Measurements from ENCODE around the gene PRM1. TPM values are rescaled to one million over a fixed set of nuclear protein-coding genes. Genes with fewer than 3 reads are reported as not detected.

Gene PRM1
- polyA plus RNA-seq, 3 donors from 2014 or later: not detected

DNA sequence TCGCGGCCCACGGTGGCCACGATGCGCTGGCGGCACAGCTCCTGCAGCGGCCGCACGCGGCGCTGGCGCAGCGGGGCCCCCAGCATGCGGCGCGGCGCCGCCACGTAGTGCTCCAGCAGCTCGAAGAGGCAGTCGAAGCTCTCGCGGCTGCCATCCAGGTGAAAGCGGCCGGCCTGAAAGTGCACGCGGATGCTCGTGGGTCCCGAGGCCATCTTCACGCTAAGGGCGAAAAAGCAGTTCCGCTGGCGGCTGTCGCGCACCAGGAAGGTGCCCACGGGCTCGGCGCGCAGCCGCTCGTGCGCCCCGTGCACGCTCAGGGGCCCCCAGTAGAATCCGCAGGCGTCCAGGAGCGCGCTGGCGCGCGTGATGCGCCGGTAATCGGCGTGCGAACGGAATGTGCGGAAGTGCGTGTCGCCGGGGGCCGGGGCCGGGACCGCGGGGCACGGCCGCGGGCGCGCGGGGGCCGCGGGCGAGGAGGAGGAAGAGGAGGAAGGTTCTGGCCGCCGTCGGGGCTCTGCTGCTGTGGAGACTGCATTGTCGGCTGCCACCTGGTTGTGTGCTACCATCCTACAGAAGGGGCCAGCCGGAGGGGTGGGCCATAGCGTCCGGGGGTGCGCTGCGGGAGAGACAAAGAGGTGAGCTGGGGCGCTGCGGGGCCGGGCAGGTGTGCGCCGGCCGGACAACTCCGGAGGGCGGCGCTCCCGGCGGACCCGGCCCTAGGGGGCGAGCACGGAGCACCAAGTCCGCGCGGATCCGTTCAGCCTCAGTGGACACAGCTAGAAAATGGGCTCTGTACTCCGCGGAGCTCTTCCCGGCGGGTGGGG is 26.0 kb downstream of the PRM1 start:
- peaks cover 10 to 23% (median 18%) of the 10 kb centered on the region in 3 donors for H3K27me3 Mint-ChIP-seq (ENCODE audit: low read depth in 3 of 3)
- peaks cover 0 to 5% (median 3%) of the 10 kb centered on the region in 3 donors for H3K36me3 Mint-ChIP-seq
- H3K4me3 Mint-ChIP-seq: peak overlapping the region; percentile 70 to 85 (median 84)
- H3K9me3 Mint-ChIP-seq: no peaks in the 10 kb centered on the region
- peaks cover 60% of the 10 kb centered on the region in 2 donors for H3K4me1 Mint-ChIP-seq
- H3K27ac Mint-ChIP-seq: peak overlapping the region in 4 of 6 donors; percentile 27 to 93 (median 72)
- peak; percentile 66 to 76 (median 69) for DNase-seq

DNA sequence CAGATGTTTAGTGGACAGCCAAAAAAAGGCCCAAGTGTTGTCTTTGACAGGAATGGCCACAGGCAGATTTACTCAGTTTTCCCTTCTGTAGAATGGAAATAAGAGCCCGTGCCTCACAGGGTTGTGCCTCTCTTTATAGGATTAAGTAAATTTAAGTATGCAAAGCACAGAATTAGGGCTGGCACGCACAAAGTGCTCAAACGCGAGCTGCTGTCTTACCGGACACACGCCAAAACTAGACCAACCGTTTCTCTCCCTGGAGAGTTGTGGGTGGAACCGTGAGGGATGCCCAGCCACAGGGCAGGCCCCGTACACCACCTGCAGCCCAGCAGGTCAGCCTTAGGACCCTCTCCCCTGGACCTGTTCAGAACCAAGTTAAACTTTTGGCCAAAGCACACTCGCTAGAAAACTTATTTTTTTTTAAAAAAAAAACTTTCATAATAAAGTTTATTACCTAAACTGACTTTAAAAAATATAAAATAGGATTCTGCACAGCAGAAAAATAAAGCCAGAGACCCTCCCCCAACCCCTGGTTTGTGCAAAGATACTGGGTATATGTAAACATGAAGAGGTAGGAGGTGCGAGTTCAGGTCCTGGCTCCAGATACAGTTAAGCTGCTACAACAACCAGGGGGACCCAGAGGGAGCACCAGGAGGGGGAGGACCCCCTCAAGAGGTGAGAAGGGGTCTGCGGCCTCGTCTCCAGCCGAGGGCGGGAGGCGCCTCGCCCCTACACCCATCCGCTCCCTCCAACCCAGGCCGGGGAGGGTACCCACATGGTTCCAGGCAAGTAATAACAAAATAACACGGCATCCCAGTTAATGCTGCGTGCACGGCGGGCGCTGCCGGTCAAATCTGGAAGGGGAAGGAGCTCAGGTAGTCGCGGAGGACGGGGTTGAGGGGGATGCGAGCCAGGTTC is 26.9 kb downstream of the PRM1 start:
- Mint-ChIP-seq H3K36me3 (peaks cover 0 to 5% (median 3%) of the 10 kb centered on the region in 3 donors), H3K4me3 (peak overlapping the region; percentile 70 to 86 (median 84)), H3K4me1 (peaks cover 57 to 58% of the 10 kb centered on the region in 2 donors), H3K27ac (peak overlapping the region; percentile 80 to 92 (median 88)), H3K9me3 (no peaks in the 10 kb centered on the region), H3K27me3 (ENCODE audit: low read depth in 3 of 3) (peaks cover 10 to 23% (median 18%) of the 10 kb centered on the region in 3 donors)
- DNase-seq: no peak

DNA sequence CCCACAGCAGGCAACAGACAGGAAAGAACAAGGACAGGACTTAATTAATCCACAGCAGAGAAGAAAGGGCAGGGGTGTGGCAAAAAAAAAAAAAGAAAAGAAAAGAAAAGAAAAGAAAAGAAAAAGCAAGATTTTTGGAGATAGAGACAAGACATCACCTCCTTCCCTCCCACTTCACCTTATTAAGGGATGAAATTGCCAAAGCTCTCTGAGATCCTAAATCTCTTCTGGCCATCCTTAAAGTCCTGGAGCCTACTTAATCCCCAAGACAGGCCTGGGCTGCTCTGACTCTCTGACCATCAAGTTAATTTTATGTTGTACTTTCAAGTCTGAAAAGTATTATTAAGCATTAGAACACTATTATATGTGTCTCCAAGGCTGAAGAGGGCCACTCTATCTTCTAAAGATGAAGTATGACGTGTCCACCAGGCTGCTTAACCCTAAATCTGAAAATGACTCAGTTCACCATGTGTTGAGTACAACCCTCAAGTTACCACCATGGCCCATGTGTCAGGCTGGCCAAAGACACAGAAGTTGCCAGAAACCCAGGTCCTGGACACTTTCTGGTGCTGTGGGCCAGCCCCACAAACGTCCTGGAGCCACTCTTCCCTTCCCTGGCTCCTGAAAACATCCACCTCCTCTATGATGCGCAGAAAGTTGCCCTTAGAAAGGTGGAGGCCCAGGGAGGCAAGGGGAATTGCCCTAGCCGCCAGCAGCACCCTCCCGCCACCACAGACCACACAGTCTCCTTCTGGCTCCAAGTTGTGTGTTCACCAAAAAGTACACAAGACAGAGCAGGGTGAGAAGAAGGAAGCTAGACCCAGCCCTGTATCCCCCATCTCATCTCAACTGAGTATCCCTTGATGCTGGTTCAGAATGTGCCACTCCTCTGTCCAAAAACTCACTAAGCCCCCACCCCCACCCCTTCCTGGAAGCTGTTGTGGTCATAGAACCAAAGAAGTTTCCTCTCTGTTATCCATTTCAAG is 27.8 kb downstream of the PRM1 start:
- Mint-ChIP-seq H3K36me3 (peaks cover 3 to 5% (median 4%) of the 10 kb centered on the region in 3 donors), H3K27me3 (ENCODE audit: low read depth in 3 of 3) (peaks cover 10 to 26% (median 18%) of the 10 kb centered on the region in 3 donors), H3K4me1 (peaks cover 49% of the 10 kb centered on the region in 2 donors), H3K4me3 (peak overlapping the region; percentile 68 to 86 (median 84)), H3K27ac (peak overlapping the region; percentile 80 to 92 (median 88)), H3K9me3 (no peaks in the 10 kb centered on the region)
- peak; percentile 57 to 60 (median 60) for DNase-seq

DNA sequence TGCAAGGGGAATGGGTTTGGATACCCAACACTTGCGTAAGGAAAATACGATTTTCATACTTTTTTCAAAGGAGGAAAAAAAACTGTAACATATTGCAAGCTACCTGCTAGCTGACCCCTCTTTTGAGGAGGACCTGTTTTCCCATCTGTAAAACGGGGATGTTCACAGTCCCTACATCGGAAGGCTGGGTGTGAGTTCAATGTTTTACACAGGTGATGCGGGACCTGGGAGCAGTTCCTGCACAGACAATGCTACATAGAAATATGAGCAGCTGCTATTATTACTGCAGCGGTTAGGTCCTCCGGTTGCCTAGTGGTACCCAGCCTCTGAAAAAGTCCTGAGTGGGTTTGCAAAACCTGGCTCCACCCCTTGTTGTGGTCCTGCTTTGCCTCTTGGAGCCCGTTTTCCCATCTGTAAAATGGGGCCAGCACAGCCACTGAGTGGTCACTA is 28.6 kb downstream of the PRM1 start:
- Mint-ChIP-seq H3K4me3 (peak overlapping the region; percentile 68 to 86 (median 84)), H3K27ac (peak overlapping the region; percentile 88 to 98 (median 92)), H3K36me3 (peaks cover 3 to 5% (median 4%) of the 10 kb centered on the region in 3 donors), H3K9me3 (no peaks in the 10 kb centered on the region), H3K4me1 (peaks cover 41 to 44% of the 10 kb centered on the region in 2 donors), H3K27me3 (ENCODE audit: low read depth in 3 of 3) (peaks cover 10 to 26% (median 18%) of the 10 kb centered on the region in 3 donors)
- DNase-seq: no peak

DNA sequence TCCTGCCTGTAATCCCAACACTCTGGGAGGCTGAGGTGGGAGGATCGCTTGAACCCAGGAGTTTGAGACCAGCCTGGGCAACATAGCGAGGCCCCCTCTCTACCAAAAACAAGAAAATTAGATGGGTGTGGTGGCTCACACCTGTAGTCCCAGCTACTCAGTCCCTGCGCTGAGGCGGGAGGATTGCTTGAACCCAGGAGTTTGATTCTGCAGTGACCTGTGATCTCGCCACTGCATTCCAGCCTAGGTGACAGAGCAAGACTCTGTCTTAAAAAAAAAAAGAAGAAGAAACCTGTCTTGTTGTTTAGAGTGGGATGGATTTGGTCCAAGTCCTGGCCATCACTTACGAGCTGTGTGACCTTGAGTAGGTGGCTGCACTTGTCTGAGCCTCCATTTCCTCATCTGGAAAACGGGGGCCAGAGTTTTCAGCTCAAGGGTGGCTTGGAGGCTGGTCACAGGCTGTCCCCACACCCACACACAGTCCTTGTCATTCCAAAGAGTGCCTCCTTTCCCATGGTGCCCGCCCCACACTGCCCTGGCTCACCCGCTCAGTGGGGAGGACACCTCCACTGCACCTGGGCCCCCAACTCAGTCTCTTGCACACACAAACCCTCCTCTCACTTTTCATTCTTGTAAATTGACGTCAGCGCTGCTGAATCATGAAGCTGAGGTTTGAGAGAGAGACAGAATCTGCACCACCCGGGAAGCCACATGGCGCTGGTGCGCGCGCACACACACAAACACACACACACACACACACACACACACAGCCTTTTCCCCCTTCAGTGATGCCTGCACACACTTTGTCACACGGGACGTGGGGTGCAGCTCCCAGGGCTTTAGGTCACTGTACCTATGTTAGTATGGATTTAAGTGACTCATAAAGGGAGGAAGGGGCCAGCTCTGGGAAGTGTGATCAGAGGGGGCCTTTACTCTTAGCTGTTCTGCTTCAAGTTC is 29.3 kb downstream of the PRM1 start:
- H3K36me3 Mint-ChIP-seq: peaks cover 3 to 5% (median 4%) of the 10 kb centered on the region in 3 donors

GRCh38 chr16:11250786-11251524 is 30.2 kb downstream of the PRM1 start:
- Mint-ChIP-seq H3K9me3 (no peaks in the 10 kb centered on the region), H3K4me3 (no peak overlapping the region), H3K27me3 (ENCODE audit: low read depth in 3 of 3) (peaks cover 8 to 19% (median 11%) of the 10 kb centered on the region in 3 donors), H3K36me3 (peaks cover 3 to 5% (median 4%) of the 10 kb centered on the region in 3 donors), H3K27ac (peak overlapping the region in 5 of 6 donors; percentile 83 to 96 (median 92)), H3K4me1 (peaks cover 36 to 40% of the 10 kb centered on the region in 2 donors)
- DNase-seq: no peak

More for the DNA sequence above, 29.3 kb downstream of the PRM1 start:
- Mint-ChIP-seq H3K27me3 (ENCODE audit: low read depth in 3 of 3) (peaks cover 10 to 22% (median 15%) of the 10 kb centered on the region in 3 donors), H3K27ac (peak overlapping the region; percentile 88 to 98 (median 92)), H3K4me3 (peak overlapping the region; percentile 67 to 84 (median 76)), H3K9me3 (no peaks in the 10 kb centered on the region), H3K4me1 (peaks cover 34 to 37% of the 10 kb centered on the region in 2 donors)
- peak; percentile 69 to 81 (median 76) for DNase-seq

GRCh38 chr16:11250091-11250785 is 30.9 kb downstream of the PRM1 start:
- Mint-ChIP-seq H3K9me3 (no peaks in the 10 kb centered on the region), H3K27me3 (ENCODE audit: low read depth in 3 of 3) (peaks cover 7 to 19% (median 10%) of the 10 kb centered on the region in 3 donors), H3K4me3 (no peak overlapping the region), H3K27ac (peak overlapping the region in 4 of 6 donors; percentile 26 to 83 (median 62)), H3K36me3 (peaks cover 3 to 5% (median 4%) of the 10 kb centered on the region in 3 donors), H3K4me1 (peaks cover 43 to 46% of the 10 kb centered on the region in 2 donors)
- DNase-seq: no peak

- H3K36me3 Mint-ChIP-seq: peaks cover 3 to 5% (median 4%) of the 10 kb centered on the region in 3 donors
- H3K4me3 Mint-ChIP-seq: no peak overlapping the region
- H3K27ac Mint-ChIP-seq: peak overlapping the region in 1 of 6 donors; percentile 16
- no peaks in the 10 kb centered on the region for H3K9me3 Mint-ChIP-seq
- DNase-seq: no peak
- peaks cover 6 to 19% (median 14%) of the 10 kb centered on the region in 3 donors for H3K27me3 Mint-ChIP-seq (ENCODE audit: low read depth in 3 of 3)
- H3K4me1 Mint-ChIP-seq: peaks cover 46 to 49% of the 10 kb centered on the region in 2 donors
These were observed 31.7 kb downstream of the PRM1 start for GRCh38 chr16:11249233-11250061.

- no peak overlapping the region for H3K27ac Mint-ChIP-seq
- DNase-seq: no peak
- no peak overlapping the region for H3K4me3 Mint-ChIP-seq
- H3K27me3 Mint-ChIP-seq (ENCODE audit: low read depth in 3 of 3): peaks cover 6 to 16% (median 8%) of the 10 kb centered on the region in 3 donors
- peaks cover 36 to 37% of the 10 kb centered on the region in 2 donors for H3K4me1 Mint-ChIP-seq
- peaks cover 3 to 5% (median 4%) of the 10 kb centered on the region in 3 donors for H3K36me3 Mint-ChIP-seq
- H3K9me3 Mint-ChIP-seq: no peaks in the 10 kb centered on the region
These were observed 33.0 kb downstream of the PRM1 start for GRCh38 chr16:11248133-11248532.

DNA sequence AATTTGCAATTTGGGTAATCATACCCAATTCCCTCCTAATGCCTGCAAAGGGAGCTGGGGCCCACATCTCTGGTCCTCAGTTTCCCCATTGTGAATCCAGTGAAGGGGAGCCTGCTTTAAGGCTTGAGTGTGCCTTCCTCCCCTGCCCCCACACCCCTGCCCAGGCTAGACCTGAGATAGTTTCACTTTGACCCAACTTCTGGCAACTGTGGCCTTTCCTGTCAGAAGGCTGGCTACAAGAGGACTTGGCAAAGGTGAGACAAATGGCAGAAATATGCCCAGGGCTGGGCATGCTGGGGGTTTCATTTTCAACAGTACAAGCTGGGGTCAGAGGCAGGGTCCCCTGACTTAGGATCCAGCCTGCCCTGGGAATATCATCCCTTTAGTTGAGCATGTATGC is 35.1 kb downstream of the PRM1 start:
- peaks cover 0 to 4% (median 0%) of the 10 kb centered on the region in 3 donors for H3K36me3 Mint-ChIP-seq
- DNase-seq: no peak

More for the DNA sequence above, 35.1 kb downstream of the PRM1 start:
- H3K4me1 Mint-ChIP-seq: peaks cover 18 to 19% of the 10 kb centered on the region in 2 donors
- H3K27ac Mint-ChIP-seq: no peak overlapping the region
- H3K4me3 Mint-ChIP-seq: no peak overlapping the region
- peaks cover 3 to 7% (median 4%) of the 10 kb centered on the region in 3 donors for H3K27me3 Mint-ChIP-seq (ENCODE audit: low read depth in 3 of 3)
- no peaks in the 10 kb centered on the region for H3K9me3 Mint-ChIP-seq
